K562 (cell line): Measurements from ENCODE around the gene HAGHL. TPM values are rescaled to one million over a fixed set of nuclear protein-coding genes. Genes with fewer than 3 reads are reported as not detected.

Experiments
- ATF3 ChIP-seq, 2 experiments: fragments of 450-650 bp in 1 of 2; sonication (generic) in 1 of 2; formaldehyde crosslinking in 1 of 2; IDR thresholded peaks in 1 of 2; conservative IDR thresholded peaks in 1 of 2; 2 replicates each; pipeline versions ENCODE4 v1.6.1 to v1.8.1; 2016 to 2023; ENCODE audit warnings: mild to moderate bottlenecking in 2 of 2, moderate library complexity in 2 of 2, inconsistent platforms in 1 of 2, missing genetic modification reagents in 1 of 2
- BMI1 ChIP-seq: fragments of 150-350 bp; IDR thresholded peaks from 2 replicates; pipeline ENCODE4 v1.6.1; 2014; ENCODE audit warnings: low read length
- COPS2 ChIP-seq: fragments of 450-650 bp; conservative IDR thresholded peaks from 2 replicates; pipeline ENCODE4 v1.6.1; 2016; ENCODE audit warnings: mild to moderate bottlenecking, moderate library complexity
- EGR1 ChIP-seq: fragments of 450-650 bp; conservative IDR thresholded peaks from 2 replicates; pipeline ENCODE4 v1.6.1; 2017; ENCODE audit warnings: mild to moderate bottlenecking
- KDM1A ChIP-seq, 2 experiments: fragments of 450-650 bp; IDR thresholded peaks; 2 replicates each; pipeline ENCODE4 v1.6.1; 2016; ENCODE audit warnings: mild to moderate bottlenecking in 2 of 2
- MBD1 ChIP-seq: fragments of 250-450 bp; sonication (Bioruptor Pico); IDR thresholded peaks from 2 replicates; pipeline ENCODE4 v1.8.0; 2022; ENCODE audit warnings: inconsistent platforms
- OTX1 ChIP-seq: fragments of 450-650 bp; formaldehyde crosslinking; IDR thresholded peaks from 2 replicates; pipeline ENCODE4 v1.4.0; 2022; ENCODE audit warnings: mild to moderate bottlenecking
- USF1 ChIP-seq: sonication (generic); formaldehyde crosslinking; IDR thresholded peaks from 2 replicates; pipeline ENCODE4 v1.9.0; 2022; ENCODE audit warnings: mild to moderate bottlenecking, missing genetic modification reagents
- ZBTB40 ChIP-seq, 2 experiments: fragments of 450-650 bp in 1 of 2; sonication (generic) in 1 of 2; formaldehyde crosslinking in 1 of 2; IDR thresholded peaks; 2 replicates each; pipeline versions ENCODE4 v1.7.1 to v1.9.0; 2016 to 2022; ENCODE audit warnings: inconsistent platforms in 1 of 2, mild to moderate bottlenecking in 1 of 2, missing genetic modification reagents in 1 of 2
- polyA plus RNA-seq, 8 experiments: library from polyadenylated mRNA; depleted of rRNA in 4 of 8; stranded (reverse) in 5 of 8; unstranded in 3 of 8; fragments of >200 nt; fragmentation: Nextera tagmentation in 2 of 8; fragmentation: Illumina TruSeq in 1 of 8; extraction: Ambion mirVana in 2 of 8; extraction: Trizol in 1 of 8; gene quantifications; 2 replicates each; pipeline versions ENCODE4 v1.2.1 to v1.2.3, GENCODE V29; 2011 to 2014; ENCODE audit warnings: inconsistent platforms in 1 of 8, missing spikeins in 1 of 8
- total RNA-seq, 7 experiments: library from RNA; depleted of rRNA in 6 of 7; stranded (reverse); fragments of >200 nt in 6 of 7; fragmentation: Illumina TruSeq in 2 of 7; extraction: Trizol in 2 of 7; gene quantifications; 2 replicates each; pipeline versions ENCODE4 v1.2.1 to v1.2.3, GENCODE V29; 2011 to 2021; ENCODE audit warnings: low replicate concordance in 1 of 7

Gene HAGHL
- total and polyA plus RNA-seq, 9 of the 15 experiments (the other 6 are each of a cell fraction or from before 2014, with no cell fraction given): 0.31 to 83.4 (median 20.7) TPM

- TF ChIP-seq ZBTB40 (IDR thresholded peaks at IDR 0.05) (peak; percentile 83), ZBTB40 (CRISPR knock-in tag; IDR thresholded peaks at IDR 0.05) (peak; percentile 28; the same call in 1 of the 2 replicates), KDM1A (IDR thresholded peaks at IDR 0.05) (peak; percentile 83 to 94), USF1 (no peak), COPS2 (no peak), ATF3 (IDR thresholded peaks at IDR 0.05) (peak; percentile 68), ATF3 (CRISPR knock-in tag; conservative IDR thresholded peaks at IDR 0.05) (no peak), EGR1 (peak; percentile 37; the same call in 1 of the 2 replicates), MBD1 (CRISPR knock-in tag) (no peak), BMI1 (peak; percentile 100), OTX1 (CRISPR knock-in tag) (no peak)
Observed at GRCh38 chr16:709566-710499, 17.1 kb upstream of the HAGHL start (continued).
